Stomach (tissue), 4 donors: ENCODE data around the gene SLC6A8.

Experiments used
- CTCF ChIP-seq, 7 experiments: fragments of 450-650 bp in 4 of 7; fragments of 200-600 bp in 3 of 7; sonication (generic) in 3 of 7; IDR thresholded peaks; one replicate each; pipeline ENCODE4 v1.5.1; 2016 to 2019; ENCODE audit warnings: antibody characterized with exemption in 7 of 7, control low read depth in 2 of 7, mild to moderate bottlenecking in 1 of 7
- POLR2A ChIP-seq, 4 donors: fragments of 450-650 bp; IDR thresholded peaks; one replicate each; pipeline ENCODE4 v1.6.1; 2016; ENCODE audit warnings: antibody characterized with exemption in 4 of 4, control low read depth in 2 of 4, mild to moderate bottlenecking in 1 of 4, moderate library complexity in 1 of 4

DNA sequence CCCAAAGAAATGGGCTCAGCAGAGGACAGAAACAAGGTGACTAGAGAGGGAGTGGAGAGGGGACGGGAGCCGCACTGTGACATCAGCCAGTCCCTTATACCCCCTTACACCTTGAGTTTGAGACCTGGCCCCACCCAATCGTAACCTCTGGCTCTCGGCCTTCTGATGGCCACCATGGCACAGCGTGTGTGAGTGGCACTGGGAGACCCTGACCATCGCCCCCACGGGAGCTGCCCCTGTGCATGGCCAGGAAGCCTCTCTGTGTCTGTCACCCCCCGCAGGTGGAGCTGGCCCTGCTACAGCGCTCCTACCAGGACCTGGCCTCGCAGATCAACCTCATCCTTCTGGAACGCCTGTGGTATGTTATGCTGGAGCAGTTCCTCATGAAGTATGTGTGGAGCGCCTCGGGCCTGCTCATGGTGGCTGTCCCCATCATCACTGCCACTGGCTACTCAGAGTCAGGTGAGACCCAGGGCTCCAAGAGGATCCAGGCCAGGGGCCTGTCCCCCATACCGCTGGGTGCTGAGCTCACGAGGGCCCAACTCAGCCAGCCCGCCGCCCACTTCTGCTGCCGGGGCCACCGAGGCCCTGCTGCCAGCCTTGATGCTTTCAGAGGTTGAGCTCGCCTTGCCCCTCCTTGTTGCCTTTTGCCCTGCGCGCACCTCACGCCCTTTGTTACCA, 41.4 kb downstream of the SLC6A8 start:
- TF ChIP-seq POLR2A (IDR thresholded peaks at IDR 0.05) (no peak), CTCF (IDR thresholded peaks at IDR 0.05) (no peak)
